Loucy (cell line): ENCODE measurements around the gene COQ10B.

Experiments
- CTCF ChIP-seq: fragments of 200-600 bp; sonication (generic); conservative IDR thresholded peaks from 2 replicates; pipeline ENCODE4 v1.5.1; 2014; ENCODE audit warnings: mild to moderate bottlenecking, antibody characterized with exemption, low read length
- EZH2phosphoT487 ChIP-seq: fragments of 200-600 bp; IDR thresholded peaks from 2 replicates; pipeline ENCODE4 v1.6.1; 2018; ENCODE audit warnings: antibody characterized with exemption, mild to moderate bottlenecking, moderate library complexity, borderline replicate concordance

- no peak for TF ChIP-seq CTCF
- TF ChIP-seq EZH2phosphoT487: no peak
These were observed 604 bp downstream of the COQ10B start for GRCh38 chr2:197453914-197454398.
